Stimulated activated naive CD4-positive, alpha-beta T cell (primary cell): ENCODE measurements around the gene MIOS.
A peak's percentile ranks its signal among the peaks of the same experiment; 100 is the strongest.

Source experiments
- DNase-seq, 6 experiments: peaks; one replicate each; lab custom pipeline; 2025; lab: John Stamatoyannopoulos, UW

The MIOS gene

GRCh38 chr7:7583731-7584130 lies 17.0 kb downstream of the MIOS start:
- no peak for DNase-seq

- no peak for DNase-seq
These were observed 18.0 kb downstream of the MIOS start for GRCh38 chr7:7584653-7585052.

- no peak for DNase-seq
These were observed 18.7 kb downstream of the MIOS start for GRCh38 chr7:7585241-7585928.

- peak in 2 of 6 experiments; percentile 24 to 29 for DNase-seq
These were observed 28.8 kb downstream of the MIOS start for GRCh38 chr7:7595451-7595850.

GRCh38 chr7:7596176-7596575 lies 29.5 kb downstream of the MIOS start:
- no peak for DNase-seq

GRCh38 chr7:7607010-7607409 lies 40.3 kb downstream of the MIOS start:
- no peak for DNase-seq

- DNase-seq: no peak
These were observed 42.6 kb downstream of the MIOS start for GRCh38 chr7:7609330-7609729.

GRCh38 chr7:7612519-7612918 lies 45.8 kb downstream of the MIOS start:
- no peak for DNase-seq

GRCh38 chr7:7613210-7613609 lies 46.5 kb downstream of the MIOS start:
- no peak for DNase-seq

GRCh38 chr7:7614018-7614741 lies 47.5 kb downstream of the MIOS start:
- DNase-seq: no peak

- DNase-seq: no peak
These were observed 50.9 kb downstream of the MIOS start for GRCh38 chr7:7617550-7617949.

- DNase-seq: no peak
These were observed 51.7 kb downstream of the MIOS start for GRCh38 chr7:7618410-7618809.

- DNase-seq: no peak
These were observed 53.6 kb downstream of the MIOS start for GRCh38 chr7:7620236-7620635.

- DNase-seq: no peak
These were observed 54.0 kb downstream of the MIOS start for GRCh38 chr7:7620644-7621210.

- DNase-seq: no peak
These were observed 61.8 kb downstream of the MIOS start for GRCh38 chr7:7628476-7628875.

- DNase-seq: no peak
These were observed 64.1 kb downstream of the MIOS start for GRCh38 chr7:7630626-7631329.

GRCh38 chr7:7639421-7639820 lies 72.7 kb downstream of the MIOS start:
- no peak for DNase-seq

GRCh38 chr7:7639847-7640220 lies 73.2 kb downstream of the MIOS start:
- DNase-seq: peak in 5 of 6 experiments; percentile 50 to 92 (median 77)

- DNase-seq: peak; percentile 93 to 100 (median 98)
These were observed 73.8 kb downstream of the MIOS start, which contains the start of gene UMAD1 for GRCh38 chr7:7640221-7641128. UMAD1 (plus strand) TSS chr7:7640752; CDS start chr7:7673372, 32,620 bp downstream.

- peak in 1 of 6 experiments; percentile 52 for DNase-seq
These were observed 74.5 kb downstream of the MIOS start for GRCh38 chr7:7641129-7641663.

- no peak for DNase-seq
These were observed 75.4 kb downstream of the MIOS start for GRCh38 chr7:7642081-7642480.
